Esophagus squamous epithelium (tissue), 5 donors: Measurements from ENCODE around the gene MX1. TPM values are rescaled to one million over a fixed set of nuclear protein-coding genes. Genes with fewer than 3 reads are reported as not detected.
A peak's percentile ranks its signal among the peaks of the same experiment; 100 is the strongest.

Experiments
- DNase-seq: peaks from one replicate; lab custom pipeline; 2025; lab: John Stamatoyannopoulos, UW
- H3K27ac ChIP-seq, 4 donors: fragments of 200-600 bp; sonication (generic); one replicate each; pipeline ENCODE4 v1.5.1; 2016 to 2019; ENCODE audit warnings: mild to moderate bottlenecking in 1 of 4
- H3K27me3 ChIP-seq, 4 donors: fragments of 200-600 bp; sonication (generic); 1 replicate in 3 of 4; 2 replicates in 1 of 4; pipeline versions ENCODE4 v1.5.1 to v1.6.0; 2017 to 2021; ENCODE audit warnings: antibody characterized with exemption in 1 of 4
- H3K36me3 ChIP-seq, 3 donors: fragments of 200-600 bp; sonication (generic); one replicate each; pipeline ENCODE4 v1.5.1; 2016 to 2019
- H3K4me1 ChIP-seq, 3 donors: fragments of 200-600 bp; sonication (generic); one replicate each; pipeline ENCODE4 v1.5.1; 2017 to 2019
- H3K4me3 ChIP-seq, 4 donors: fragments of 200-600 bp; sonication (generic); 1 replicate in 3 of 4; 2 replicates in 1 of 4; pipeline ENCODE4 v1.5.1; 2016 to 2019; ENCODE audit warnings: mild to moderate bottlenecking in 2 of 4, moderate library complexity in 1 of 4
- H3K9me3 ChIP-seq, 3 donors: fragments of 200-600 bp; sonication (generic); one replicate each; pipeline ENCODE4 v1.5.1; 2016 to 2019
- CTCF ChIP-seq, 6 experiments: fragments of 450-650 bp in 4 of 6; fragments of 200-600 bp in 2 of 6; sonication (generic) in 2 of 6; IDR thresholded peaks; one replicate each; pipeline ENCODE4 v1.5.1; 2016 to 2019; ENCODE audit warnings: antibody characterized with exemption in 6 of 6, mild to moderate bottlenecking in 4 of 6, moderate library complexity in 4 of 6
- POLR2A ChIP-seq, 4 donors: fragments of 450-650 bp; IDR thresholded peaks; one replicate each; pipeline ENCODE4 v1.6.1; 2017; ENCODE audit warnings: antibody characterized with exemption in 4 of 4, mild to moderate bottlenecking in 4 of 4, moderate library complexity in 3 of 4
- WGBS, 2 donors: methylation state at CpG; one replicate each; pipeline ENCODE4 v1.1.5; 2018; 5-methylcytosine and 5-hydroxymethylcytosine counted together
- intact Hi-C: fragments of 100-400 bp; cut with DNase I; formaldehyde crosslinking; loops from one replicate; pipeline ENCODE4 v1.15.0; 2022
- total RNA-seq, 4 donors: library from RNA; depleted of rRNA; stranded (reverse); fragments of >200 nt; gene quantifications; one replicate each; pipeline ENCODE4 v1.1.0, GENCODE V29; 2016
- donor health status: DM: yes; HTN: yes; CAD: no.

MX1 gene, protein sequence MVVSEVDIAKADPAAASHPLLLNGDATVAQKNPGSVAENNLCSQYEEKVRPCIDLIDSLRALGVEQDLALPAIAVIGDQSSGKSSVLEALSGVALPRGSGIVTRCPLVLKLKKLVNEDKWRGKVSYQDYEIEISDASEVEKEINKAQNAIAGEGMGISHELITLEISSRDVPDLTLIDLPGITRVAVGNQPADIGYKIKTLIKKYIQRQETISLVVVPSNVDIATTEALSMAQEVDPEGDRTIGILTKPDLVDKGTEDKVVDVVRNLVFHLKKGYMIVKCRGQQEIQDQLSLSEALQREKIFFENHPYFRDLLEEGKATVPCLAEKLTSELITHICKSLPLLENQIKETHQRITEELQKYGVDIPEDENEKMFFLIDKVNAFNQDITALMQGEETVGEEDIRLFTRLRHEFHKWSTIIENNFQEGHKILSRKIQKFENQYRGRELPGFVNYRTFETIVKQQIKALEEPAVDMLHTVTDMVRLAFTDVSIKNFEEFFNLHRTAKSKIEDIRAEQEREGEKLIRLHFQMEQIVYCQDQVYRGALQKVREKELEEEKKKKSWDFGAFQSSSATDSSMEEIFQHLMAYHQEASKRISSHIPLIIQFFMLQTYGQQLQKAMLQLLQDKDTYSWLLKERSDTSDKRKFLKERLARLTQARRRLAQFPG
- total RNA-seq = 10 to 100 TPM; 29.7 to 90.2 (median 40.9) TPM

- DNase-seq = no peak
- intact Hi-C loops = no loop called here
- no peaks in the 10 kb centered on the region for H3K9me3 ChIP-seq
- H3K4me1 ChIP-seq = peaks cover 0 to 38% (median 14%) of the 10 kb centered on the region in 3 donors
- TF ChIP-seq POLR2A (IDR thresholded peaks at IDR 0.05) (peak in 3 of 4 donors; percentile 17 to 80 (median 78)), CTCF (IDR thresholded peaks at IDR 0.05) (no peak)
- peak within 1 kb of the TSS; percentile 79 to 86 (median 80) for H3K27ac ChIP-seq
- no peaks in the 10 kb centered on the region for H3K27me3 ChIP-seq
- peaks cover 0 to 35% (median 0%) of the 10 kb centered on the region in 3 donors for H3K36me3 ChIP-seq
- H3K4me3 ChIP-seq = peak within 1 kb of the TSS; percentile 45 to 95 (median 75)
- 0 to 1% methylated on average over 16 to 18 of the region's 65 CpGs for WGBS, 2 donors
These were observed at the start of gene MX1 for GRCh38 chr21:41425954-41426675. TSS of gene MX1 (plus strand) at chr21:41426239. CDS start at chr21:41432071, 5,832 bp downstream.

GRCh38 chr21:41377715-41378114, 48.3 kb upstream of the MX1 start:
- H3K36me3 ChIP-seq = peaks cover 0 to 61% (median 0%) of the 10 kb centered on the region in 3 donors
- peaks cover 0 to 44% (median 3%) of the 10 kb centered on the region in 3 donors for H3K4me1 ChIP-seq
- 88 to 100% methylated on average over 1 of the region's 16 CpGs for WGBS, 2 donors
- TF ChIP-seq CTCF (IDR thresholded peaks at IDR 0.05) (no peak), POLR2A (IDR thresholded peaks at IDR 0.05) (no peak)
- no peak for DNase-seq
- H3K27ac ChIP-seq = peak overlapping the region in 3 of 4 donors; percentile 35 to 79 (median 70)
- no peaks in the 10 kb centered on the region for H3K27me3 ChIP-seq
- no peaks in the 10 kb centered on the region for H3K9me3 ChIP-seq
- intact Hi-C loops = no loop called here
- peak overlapping the region in 1 of 4 donors; percentile 23 for H3K4me3 ChIP-seq

GRCh38 chr21:41378849-41379248, 47.2 kb upstream of the MX1 start:
- WGBS, 2 donors = 83 to 100% methylated on average over 1 of the region's 8 CpGs
- Histone ChIP-seq H3K4me1 (peaks cover 0 to 44% (median 3%) of the 10 kb centered on the region in 3 donors), H3K36me3 (peaks cover 0 to 72% (median 0%) of the 10 kb centered on the region in 3 donors), H3K9me3 (no peaks in the 10 kb centered on the region), H3K27me3 (no peaks in the 10 kb centered on the region), H3K4me3 (no peak overlapping the region), H3K27ac (peak overlapping the region in 1 of 4 donors; percentile 79)
- intact Hi-C loops = no loop called here
- no peak for DNase-seq
- TF ChIP-seq POLR2A (IDR thresholded peaks at IDR 0.05) (no peak), CTCF (IDR thresholded peaks at IDR 0.05) (no peak)

DNA sequence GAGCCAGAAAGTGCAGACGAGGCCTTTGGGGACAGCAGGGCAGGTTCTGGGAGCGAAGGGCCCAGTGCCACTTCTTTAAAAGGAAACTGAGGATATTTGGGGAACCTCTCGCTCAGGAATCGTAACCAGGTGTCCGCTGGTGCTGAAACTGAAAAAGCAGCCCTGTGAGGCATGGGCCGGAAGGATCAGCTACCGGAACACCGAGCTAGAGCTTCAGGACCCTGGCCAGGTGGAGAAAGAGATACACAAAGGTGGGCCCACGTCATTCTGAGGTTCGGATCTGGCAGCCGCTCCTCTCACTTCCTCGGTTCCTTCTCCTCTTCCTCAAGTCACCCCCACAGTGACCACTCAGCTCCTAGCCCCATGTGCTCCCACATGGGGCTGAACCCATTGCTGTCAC, 46.1 kb upstream of the MX1 start:
- 88 to 90% methylated on average over 10 to 11 of the region's 12 CpGs for WGBS, 2 donors
- no peak for DNase-seq
- H3K27me3 ChIP-seq = no peaks in the 10 kb centered on the region
- intact Hi-C loops = no loop called here
- peaks cover 0 to 44% (median 3%) of the 10 kb centered on the region in 3 donors for H3K4me1 ChIP-seq
- TF ChIP-seq POLR2A (IDR thresholded peaks at IDR 0.05) (no peak), CTCF (IDR thresholded peaks at IDR 0.05) (no peak)
- H3K4me3 ChIP-seq = no peak overlapping the region
- no peaks in the 10 kb centered on the region for H3K9me3 ChIP-seq
- H3K36me3 ChIP-seq = peaks cover 0 to 83% (median 0%) of the 10 kb centered on the region in 3 donors
- H3K27ac ChIP-seq = no peak overlapping the region
